HG03196 (cell line): ENCODE measurements around the gene ALMS1.
"Not testable (repeated sequence)": the region's sequence is repeated elsewhere in the genome, so short reads cannot be mapped to it uniquely, and the experiment has no call there.

Experiments
- ATAC-seq: cut with Tn5 transposase; IDR thresholded peaks from one replicate; pipeline ENCODE4 v1.9.1; 2021; ENCODE audit not compliant: unreplicated experiment

Gene ALMS1

DNA sequence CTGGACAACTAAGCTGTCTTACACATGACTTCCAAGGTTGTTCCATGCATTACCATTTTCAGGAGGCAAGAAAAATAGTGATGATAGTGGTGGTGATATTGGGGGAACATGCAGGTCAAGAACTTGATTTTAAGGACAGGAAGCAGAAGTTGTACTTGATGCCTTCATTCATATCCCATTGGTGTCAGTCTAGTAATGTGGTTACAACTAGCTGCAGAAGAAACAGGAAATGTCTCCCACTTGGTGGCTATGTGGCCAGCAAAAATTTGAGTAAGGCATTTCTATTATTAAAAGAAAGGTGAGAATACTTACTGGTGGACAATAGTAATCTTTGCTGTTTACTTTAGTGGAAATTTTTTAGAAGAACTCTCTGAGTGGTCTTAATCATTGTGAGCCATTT, 103.4 kb downstream of the ALMS1 start:
- ATAC-seq: no peak

GRCh38 chr2:73494031-73494430, 108.4 kb downstream of the ALMS1 start:
- no peak for ATAC-seq

DNA sequence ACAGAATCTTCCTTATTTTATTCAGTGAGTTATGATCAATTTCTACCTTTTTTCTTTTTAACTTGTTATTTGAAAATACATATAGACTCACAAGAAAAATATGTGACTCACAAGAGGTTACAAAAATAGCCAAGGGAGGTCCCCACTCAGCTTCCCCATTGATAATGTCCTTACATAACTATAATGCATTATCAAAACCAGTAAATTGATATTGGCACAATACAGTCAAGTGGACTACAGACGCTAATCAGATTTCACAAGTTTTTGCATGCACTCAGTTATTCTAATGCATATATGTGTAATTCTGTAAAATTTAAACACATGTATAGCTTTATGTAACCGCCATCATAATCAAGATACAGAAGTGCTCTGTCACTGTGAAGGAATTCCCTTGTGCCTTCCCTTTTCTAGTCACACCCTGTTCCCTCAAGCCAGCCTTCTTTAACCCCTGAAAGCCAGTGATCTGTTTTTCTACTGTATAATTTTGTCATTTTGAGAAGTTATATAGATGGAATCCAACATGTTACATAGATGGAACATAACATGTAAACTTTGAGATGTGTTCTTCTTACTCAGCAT, 118.4 kb downstream of the ALMS1 start:
- ATAC-seq: no peak

GRCh38 chr2:73504850-73505249, 119.2 kb downstream of the ALMS1 start:
- not testable (repeated sequence) for ATAC-seq

DNA sequence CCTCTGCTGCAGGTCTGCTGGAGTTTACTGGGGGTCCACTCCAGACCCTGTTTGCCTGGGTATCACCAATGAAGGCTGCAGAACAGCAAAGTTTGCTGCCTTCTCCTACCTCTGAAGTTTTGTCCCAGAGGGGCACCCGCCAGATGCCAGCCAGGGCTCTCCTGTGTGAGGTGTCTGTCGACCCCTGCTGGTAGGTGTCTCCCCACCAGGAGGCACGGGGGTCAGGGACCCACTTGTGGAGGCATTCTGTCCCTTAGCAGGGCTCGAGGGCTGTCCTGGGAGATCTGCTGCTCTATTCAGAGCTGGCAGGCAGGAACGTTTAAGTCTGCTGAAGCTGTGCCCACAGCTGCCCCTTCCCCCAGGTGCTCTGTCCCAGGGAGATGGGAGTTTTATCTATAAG, 124.8 kb downstream of the ALMS1 start:
- ATAC-seq: not testable (repeated sequence)

- no peak for ATAC-seq
Measured at GRCh38 chr2:73516033-73516432, 130.4 kb downstream of the ALMS1 start.

GRCh38 chr2:73528688-73529087, 143.1 kb downstream of the ALMS1 start:
- ATAC-seq: no peak

- ATAC-seq: not testable (repeated sequence)
Measured at GRCh38 chr2:73530773-73531172, 145.1 kb downstream of the ALMS1 start.

GRCh38 chr2:73532381-73532780, 146.7 kb downstream of the ALMS1 start:
- ATAC-seq: no peak

- no peak for ATAC-seq
Measured at GRCh38 chr2:73536133-73536840, 150.7 kb downstream of the ALMS1 start.

- ATAC-seq: not testable (repeated sequence)
Measured at GRCh38 chr2:73560875-73561274, 175.2 kb downstream of the ALMS1 start.

DNA sequence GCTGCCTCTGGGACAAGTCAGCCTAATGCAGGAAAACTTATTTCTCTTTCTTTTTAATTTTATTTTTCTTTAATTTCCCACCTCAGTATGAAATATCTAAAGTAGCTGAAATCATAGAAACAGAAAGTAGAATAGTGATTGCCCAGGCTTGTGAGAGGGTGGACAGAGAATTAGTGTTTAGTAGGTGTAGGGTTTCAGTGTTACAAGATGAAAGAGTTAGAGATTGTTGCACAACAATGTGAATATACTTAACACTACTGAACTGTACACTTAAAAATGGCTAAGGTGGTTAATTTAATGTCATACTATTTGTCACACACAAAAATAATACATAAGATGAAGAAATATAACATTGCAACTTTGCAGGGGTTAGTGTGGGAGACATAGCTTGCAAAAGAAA, 175.8 kb downstream of the ALMS1 start:
- no peak for ATAC-seq

GRCh38 chr2:73564986-73565385, 179.3 kb downstream of the ALMS1 start:
- ATAC-seq: no peak

- ATAC-seq: no peak
Measured at GRCh38 chr2:73566288-73566878, 180.7 kb downstream of the ALMS1 start.

DNA sequence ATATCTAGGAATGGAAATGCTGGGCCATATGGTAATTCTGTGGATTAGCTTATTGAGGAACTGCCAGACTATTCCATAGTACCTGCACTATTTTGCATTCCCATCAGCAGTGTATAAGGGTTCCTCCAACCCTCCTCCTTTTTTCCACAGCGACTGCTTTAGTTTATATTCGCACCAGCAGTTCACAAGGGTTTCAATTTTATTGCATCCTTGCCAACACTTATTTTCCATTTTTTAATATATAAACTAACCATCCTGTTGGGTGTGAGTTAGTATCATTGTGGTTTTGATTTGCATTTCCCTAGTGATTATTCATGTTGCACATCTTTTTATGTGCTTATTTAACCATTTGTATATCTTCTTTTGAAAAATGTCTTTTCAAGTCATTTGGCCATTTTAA, 189.6 kb downstream of the ALMS1 start:
- ATAC-seq: no peak

GRCh38 chr2:73582364-73582763, 196.7 kb downstream of the ALMS1 start:
- no peak for ATAC-seq

DNA sequence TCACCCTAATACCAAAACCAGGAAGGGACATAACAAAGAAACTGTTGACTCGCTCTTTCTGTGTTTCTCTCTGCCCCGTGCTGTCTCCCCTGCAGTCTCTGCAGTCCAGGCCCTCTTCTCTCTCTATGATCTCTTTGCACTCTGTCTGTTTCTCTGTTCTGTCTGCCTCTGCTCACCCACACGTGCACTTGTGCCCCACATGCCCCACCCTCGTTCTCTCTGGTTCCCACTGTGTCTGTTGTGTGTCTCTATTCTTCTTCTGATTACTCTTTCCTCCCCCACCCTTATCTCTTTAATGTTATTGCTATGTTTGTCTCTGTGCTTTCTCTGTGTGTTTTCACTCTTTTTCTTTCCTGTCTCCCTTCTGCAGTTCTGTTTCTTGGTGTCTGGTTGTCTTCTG, 202.5 kb downstream of the ALMS1 start:
- ATAC-seq: no peak

DNA sequence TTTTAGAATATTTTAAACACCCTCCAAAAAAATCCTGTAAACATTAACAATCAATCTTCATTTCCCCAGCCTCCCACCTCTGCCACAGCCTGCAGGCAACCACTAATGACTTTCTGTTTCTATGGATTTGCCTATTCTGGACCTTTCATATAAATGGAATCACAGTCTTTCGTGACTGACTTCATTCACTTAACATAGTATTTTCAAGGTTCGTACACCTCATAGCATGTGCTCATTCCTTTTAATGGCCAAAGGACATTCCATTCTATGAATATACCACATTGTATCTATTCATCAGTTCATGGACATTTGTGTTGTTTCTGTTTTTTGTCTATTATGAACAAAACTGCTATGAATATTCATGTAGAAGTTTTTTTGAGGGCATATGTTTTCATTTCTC, 208.0 kb downstream of the ALMS1 start:
- ATAC-seq: no peak

DNA sequence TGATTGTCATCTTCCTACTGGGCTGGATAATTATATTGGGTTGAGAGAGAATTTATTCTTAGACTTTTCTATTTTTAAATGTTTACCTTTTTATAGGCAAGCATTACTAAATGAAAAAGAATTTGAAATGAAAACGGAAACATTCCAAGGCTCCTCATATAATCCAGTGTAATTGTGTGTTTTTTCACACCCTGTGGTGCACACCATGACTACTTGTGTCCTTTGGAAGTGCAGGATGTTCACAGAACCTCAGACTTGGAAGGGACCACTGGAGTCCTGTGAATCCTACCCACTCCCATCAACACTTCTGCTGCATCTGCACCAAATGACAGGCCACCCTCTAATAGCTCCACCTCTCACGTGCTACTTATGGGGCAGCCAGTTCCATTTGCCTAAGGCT, 208.6 kb downstream of the ALMS1 start:
- ATAC-seq: no peak

GRCh38 chr2:73601780-73602179, 216.1 kb downstream of the ALMS1 start:
- no peak for ATAC-seq

GRCh38 chr2:73603099-73603588, 217.5 kb downstream of the ALMS1 start:
- peak; percentile 60 for ATAC-seq

- not testable (repeated sequence) for ATAC-seq
Measured at GRCh38 chr2:73604589-73604988, 219.0 kb downstream of the ALMS1 start.
